ENCODE measurements around the gene CACNA2D4. TPM values are rescaled to one million over a fixed set of nuclear protein-coding genes. Genes with fewer than 3 reads are reported as not detected.

CACNA2D4 gene
- total and polyA plus RNA-seq, 11 donors: 0.10 to 9.0 (median 1.2) TPM

DNA sequence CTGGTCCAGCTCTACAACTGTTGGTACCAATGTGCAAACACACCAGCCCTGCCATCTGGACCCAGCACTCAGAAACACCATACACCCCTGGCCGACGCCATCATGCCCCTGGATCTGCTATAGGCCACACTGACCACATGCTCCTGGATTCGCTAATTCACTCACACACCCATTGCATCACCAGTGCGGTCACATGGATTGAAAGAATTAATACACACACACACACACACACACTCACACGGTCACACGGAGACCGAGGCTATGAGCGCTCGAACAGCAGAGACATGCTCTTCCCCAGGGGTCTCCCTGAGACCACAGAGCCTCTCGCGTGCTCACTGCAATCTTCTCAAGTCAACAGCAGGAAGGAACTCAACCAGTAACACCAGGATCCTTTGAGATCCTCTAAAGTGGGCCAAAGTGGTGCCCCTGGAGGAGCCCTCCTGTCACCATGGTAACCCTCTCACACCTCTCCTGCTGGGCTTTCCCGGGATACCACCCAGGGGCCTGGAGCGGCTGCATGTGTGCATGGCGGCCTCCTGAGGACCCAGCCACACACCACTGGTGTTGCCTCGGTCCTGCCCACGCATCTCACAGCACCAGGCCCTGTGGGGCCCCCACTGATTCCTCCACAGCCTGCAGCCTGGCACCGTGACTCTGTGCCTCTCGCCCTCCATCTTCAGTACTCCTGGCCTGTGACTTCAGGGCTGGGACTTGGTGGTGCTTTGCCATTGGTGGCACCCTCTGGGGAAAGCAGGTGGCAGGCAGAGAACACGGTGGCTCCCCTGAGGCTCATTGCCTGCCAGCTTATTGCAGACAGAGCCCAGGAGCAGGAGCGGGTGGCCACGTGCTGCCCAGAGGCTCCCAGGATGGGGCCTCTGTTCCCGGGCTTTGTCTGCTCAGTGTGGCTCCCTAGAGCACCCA lies 83.0 kb downstream of the CACNA2D4 start:
- intact Hi-C loops (cut with DNase I): no loop called here
- H3K27me3 ChIP-seq: peaks cover 0 to 23% (median 6%) of the 10 kb centered on the region in 9 donors
- ATAC-seq (no peak), DNase-seq (peak in 1 of 5 donors; percentile 54)
- WGBS, 4 donors: 81 to 87% (median 84%) methylated on average over 15 to 22 of the region's 22 CpGs
- H3K9me3 ChIP-seq: no peaks in the 10 kb centered on the region
- H3K4me3 ChIP-seq: no peak overlapping the region
- H3K4me1 ChIP-seq: peaks cover 0 to 3% (median 0%) of the 10 kb centered on the region in 12 donors
- H3K27ac ChIP-seq: no peak overlapping the region
- TF ChIP-seq POLR2A (IDR thresholded peaks at IDR 0.05): no peak
- TF ChIP-seq, protein P1, sequence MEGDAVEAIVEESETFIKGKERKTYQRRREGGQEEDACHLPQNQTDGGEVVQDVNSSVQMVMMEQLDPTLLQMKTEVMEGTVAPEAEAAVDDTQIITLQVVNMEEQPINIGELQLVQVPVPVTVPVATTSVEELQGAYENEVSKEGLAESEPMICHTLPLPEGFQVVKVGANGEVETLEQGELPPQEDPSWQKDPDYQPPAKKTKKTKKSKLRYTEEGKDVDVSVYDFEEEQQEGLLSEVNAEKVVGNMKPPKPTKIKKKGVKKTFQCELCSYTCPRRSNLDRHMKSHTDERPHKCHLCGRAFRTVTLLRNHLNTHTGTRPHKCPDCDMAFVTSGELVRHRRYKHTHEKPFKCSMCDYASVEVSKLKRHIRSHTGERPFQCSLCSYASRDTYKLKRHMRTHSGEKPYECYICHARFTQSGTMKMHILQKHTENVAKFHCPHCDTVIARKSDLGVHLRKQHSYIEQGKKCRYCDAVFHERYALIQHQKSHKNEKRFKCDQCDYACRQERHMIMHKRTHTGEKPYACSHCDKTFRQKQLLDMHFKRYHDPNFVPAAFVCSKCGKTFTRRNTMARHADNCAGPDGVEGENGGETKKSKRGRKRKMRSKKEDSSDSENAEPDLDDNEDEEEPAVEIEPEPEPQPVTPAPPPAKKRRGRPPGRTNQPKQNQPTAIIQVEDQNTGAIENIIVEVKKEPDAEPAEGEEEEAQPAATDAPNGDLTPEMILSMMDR (IDR thresholded peaks at IDR 0.05): no peak
- no peaks in the 10 kb centered on the region for H3K36me3 ChIP-seq

DNA sequence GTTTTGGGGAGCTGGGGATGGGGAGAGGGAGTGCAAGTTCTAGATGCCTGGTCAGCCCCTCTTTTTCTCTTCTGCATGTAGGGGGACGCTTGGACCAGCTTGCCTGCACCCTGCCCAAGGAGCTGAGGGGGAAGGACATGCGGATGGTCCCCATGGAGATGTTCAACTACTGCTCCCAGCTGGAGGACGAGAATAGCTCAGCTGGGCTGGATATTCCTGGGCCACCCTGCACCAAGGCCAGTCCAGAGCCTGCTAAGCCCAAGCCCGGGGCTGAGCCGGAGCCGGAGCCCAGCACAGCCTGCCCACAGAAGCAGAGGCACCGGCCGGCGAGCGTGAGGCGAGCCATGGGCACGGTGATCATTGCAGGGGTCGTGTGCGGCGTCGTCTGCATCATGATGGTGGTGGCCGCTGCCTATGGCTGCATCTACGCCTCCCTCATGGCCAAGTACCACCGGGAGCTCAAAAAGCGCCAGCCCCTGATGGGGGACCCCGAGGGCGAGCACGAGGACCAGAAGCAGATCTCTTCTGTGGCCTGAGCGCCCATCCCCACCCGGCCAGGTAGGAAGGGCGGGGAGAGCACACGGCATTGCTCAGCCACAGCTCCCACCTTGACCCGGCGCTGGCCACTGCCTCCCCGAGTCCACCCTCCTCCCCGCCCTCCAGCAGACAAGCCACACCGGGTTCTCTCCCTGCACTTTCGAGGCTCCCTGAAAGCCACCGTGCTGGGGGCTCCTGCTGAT lies 84.1 kb downstream of the CACNA2D4 start:
- H3K27me3 ChIP-seq: peaks cover 0 to 27% (median 7%) of the 10 kb centered on the region in 9 donors
- TF ChIP-seq, protein P1 (IDR thresholded peaks at IDR 0.05): no peak
- TF ChIP-seq POLR2A (IDR thresholded peaks at IDR 0.05): no peak

DNA sequence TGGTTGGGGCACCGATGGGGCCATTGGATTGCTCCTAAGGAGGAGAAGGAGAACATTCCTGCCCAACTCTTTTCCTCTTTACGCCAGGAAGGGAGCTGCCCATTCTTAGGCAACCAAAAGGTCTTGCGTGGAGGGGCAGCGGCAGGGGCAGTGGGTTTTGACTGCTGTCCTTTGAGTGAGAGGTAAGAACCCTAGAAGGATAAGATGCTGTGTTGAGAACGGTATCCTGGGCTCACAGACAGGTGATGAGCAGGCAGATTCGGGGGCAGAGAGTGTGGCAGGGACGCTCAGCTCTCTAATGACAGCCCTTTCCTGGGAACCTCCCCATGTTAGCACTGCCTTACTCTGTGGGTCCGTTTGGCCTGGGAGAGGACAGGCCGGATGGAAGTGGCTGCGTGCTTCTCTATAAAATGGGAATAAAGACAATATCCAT lies 84.8 kb downstream of the CACNA2D4 start:
- Histone ChIP-seq H3K4me1 (peaks cover 0 to 3% (median 0%) of the 10 kb centered on the region in 12 donors), H3K27me3 (peaks cover 0 to 33% (median 11%) of the 10 kb centered on the region in 9 donors), H3K4me3 (no peak overlapping the region), H3K36me3 (no peaks in the 10 kb centered on the region), H3K9me3 (no peaks in the 10 kb centered on the region), H3K27ac (no peak overlapping the region)
- intact Hi-C loops (cut with DNase I): no loop called here
- ATAC-seq (no peak), DNase-seq (peak in 2 of 5 donors; percentile 13 to 28)
- 78 to 83% (median 80%) methylated on average over 10 of the region's 10 CpGs for WGBS, 4 donors
- TF ChIP-seq, protein P1 (IDR thresholded peaks at IDR 0.05): no peak
- TF ChIP-seq POLR2A (IDR thresholded peaks at IDR 0.05): no peak

More for the DNA sequence above, 84.1 kb downstream of the CACNA2D4 start:
- peaks cover 0 to 3% (median 0%) of the 10 kb centered on the region in 12 donors for H3K4me1 ChIP-seq
- 81 to 87% (median 83%) methylated on average over 33 to 34 of the region's 34 CpGs for WGBS, 4 donors
- no peaks in the 10 kb centered on the region for H3K9me3 ChIP-seq
- intact Hi-C loops (cut with DNase I): no loop called here
- H3K36me3 ChIP-seq: no peaks in the 10 kb centered on the region
- DNase-seq (peak in 1 of 5 donors; percentile 49), ATAC-seq (no peak)
- no peak overlapping the region for H3K4me3 ChIP-seq
- no peak overlapping the region for H3K27ac ChIP-seq

Data from heart left ventricle (tissue), 16 donors.